H9 (cell line): ENCODE data around the gene IKBKG. TPM values are rescaled to one million over a fixed set of nuclear protein-coding genes. Genes with fewer than 3 reads are reported as not detected.

Source experiments
- DNase-seq: peaks from one replicate; pipeline ENCODE4 v3.0.0-alpha.2; 2017
- H2AFZ ChIP-seq: one replicate; pipeline ENCODE4 v1.6.1; 2013; ENCODE audit warnings: mild to moderate bottlenecking, low read length, control low read depth, moderate library complexity
- H2AK5ac ChIP-seq: 2 replicates; pipeline ENCODE4 v1.6.1; 2013; ENCODE audit warnings: low read length, control low read depth, mixed read lengths; ENCODE audit not compliant: insufficient read length
- H2BK120ac ChIP-seq: one replicate; pipeline ENCODE4 v1.6.1; 2013; ENCODE audit warnings: low read depth, mild to moderate bottlenecking, low read length, control low read depth, inconsistent platforms; ENCODE audit not compliant: poor library complexity, severe bottlenecking
- H2BK12ac ChIP-seq: 2 replicates; pipeline ENCODE4 v1.6.1; 2013; ENCODE audit warnings: low read length, control low read depth, mixed read lengths, low read depth; ENCODE audit not compliant: insufficient read length
- H2BK15ac ChIP-seq: 2 replicates; pipeline ENCODE4 v1.6.1; 2013; ENCODE audit warnings: low read depth, low read length, control low read depth
- H2BK20ac ChIP-seq: one replicate; pipeline ENCODE4 v1.6.1; 2013; ENCODE audit warnings: low read depth, mild to moderate bottlenecking, low read length, control low read depth, inconsistent platforms; ENCODE audit not compliant: poor library complexity, severe bottlenecking
- H2BK5ac ChIP-seq: 2 replicates; pipeline ENCODE4 v1.6.1; 2013; ENCODE audit warnings: low read length, control low read depth, mixed read lengths; ENCODE audit not compliant: insufficient read length
- H3K14ac ChIP-seq: 2 replicates; pipeline ENCODE4 v1.6.1; 2013; ENCODE audit warnings: low read length, control low read depth; ENCODE audit not compliant: insufficient read depth
- H3K18ac ChIP-seq: 2 replicates; pipeline ENCODE4 v1.6.1; 2013; ENCODE audit warnings: low read depth, mild to moderate bottlenecking, mixed read lengths, low read length, control low read depth; ENCODE audit not compliant: insufficient read length
- H3K23ac ChIP-seq: 2 replicates; pipeline ENCODE4 v1.6.1; 2013; ENCODE audit warnings: low read length, control low read depth, mixed read lengths, low read depth; ENCODE audit not compliant: insufficient read length
- H3K23me2 ChIP-seq: 2 replicates; pipeline ENCODE4 v1.6.1; 2013; ENCODE audit warnings: low read depth, mild to moderate bottlenecking, mixed read lengths, low read length, control low read depth; ENCODE audit not compliant: insufficient read length, poor library complexity, severe bottlenecking
- H3K27ac ChIP-seq: 2 replicates; pipeline ENCODE4 v1.5.1; 2013; ENCODE audit warnings: low read length, control low read depth, mixed read lengths, low read depth; ENCODE audit not compliant: insufficient read length
- H3K27me3 ChIP-seq: 2 replicates; pipeline ENCODE4 v1.6.1; 2013; ENCODE audit warnings: low read length, control low read depth, inconsistent platforms; ENCODE audit not compliant: insufficient read depth
- H3K4ac ChIP-seq: 2 replicates; pipeline ENCODE4 v1.6.1; 2013; ENCODE audit warnings: low read depth, mild to moderate bottlenecking, control low read depth, inconsistent platforms, low read length, moderate library complexity
- H3K4me1 ChIP-seq: 2 replicates; pipeline ENCODE4 v1.6.1; 2013; ENCODE audit warnings: low read length, control low read depth, inconsistent platforms; ENCODE audit not compliant: insufficient read depth
- H3K4me2 ChIP-seq: 2 replicates; pipeline ENCODE4 v1.6.1; 2013; ENCODE audit warnings: low read length, control low read depth, mixed read lengths; ENCODE audit not compliant: insufficient read length, insufficient read depth
- H3K56ac ChIP-seq: 2 replicates; pipeline ENCODE4 v1.6.1; 2013; ENCODE audit warnings: low read depth, mild to moderate bottlenecking, mixed read lengths, low read length, control low read depth; ENCODE audit not compliant: insufficient read length
- H3K79me1 ChIP-seq: 2 replicates; pipeline ENCODE4 v1.6.1; 2013; ENCODE audit warnings: low read depth, mild to moderate bottlenecking, moderate library complexity, low read length, control low read depth, inconsistent platforms; ENCODE audit not compliant: insufficient read depth, poor library complexity, severe bottlenecking
- H3K79me2 ChIP-seq: 2 replicates; pipeline ENCODE4 v1.6.1; 2013; ENCODE audit warnings: low read length, control low read depth, inconsistent platforms; ENCODE audit not compliant: insufficient read depth
- H3K9ac ChIP-seq: 2 replicates; pipeline ENCODE4 v1.6.1; 2013; ENCODE audit warnings: low read length, control low read depth, mixed read lengths; ENCODE audit not compliant: insufficient read length; ENCODE audit errors: extremely low read depth
- H3K9me3 ChIP-seq: one replicate; pipeline ENCODE4 v1.6.1; 2013; ENCODE audit warnings: low read depth, low read length, inconsistent platforms; ENCODE audit not compliant: control insufficient read depth
- H3T11ph ChIP-seq: one replicate; pipeline ENCODE4 v1.6.1; 2013; ENCODE audit warnings: mild to moderate bottlenecking, low read length, control low read depth, inconsistent platforms
- H4K20me1 ChIP-seq: one replicate; pipeline ENCODE4 v1.6.1; 2013; ENCODE audit not compliant: control insufficient read depth, insufficient read length, insufficient read depth
- H4K5ac ChIP-seq: 2 replicates; pipeline ENCODE4 v1.6.1; 2013; ENCODE audit warnings: low read depth, mild to moderate bottlenecking, mixed read lengths, low read length, control low read depth; ENCODE audit not compliant: insufficient read length
- H4K8ac ChIP-seq: replicated peaks from 2 replicates; pipeline ENCODE4 v1.6.1; 2013; ENCODE audit warnings: low read length, control low read depth, mixed read lengths, low read depth; ENCODE audit not compliant: insufficient read length
- H4K91ac ChIP-seq: 2 replicates; pipeline ENCODE4 v1.6.1; 2013; ENCODE audit warnings: low read depth, mild to moderate bottlenecking, moderate library complexity, mixed read lengths, low read length, control low read depth; ENCODE audit not compliant: insufficient read length
- H3K27ac Mint-ChIP-seq, 3 experiments: 2 replicates in 2 of 3; 3 replicates in 1 of 3; pipeline ENCODE4 v1.8.0; 2020 to 2021; ENCODE audit warnings: mixed read lengths in 3 of 3, mild to moderate bottlenecking in 1 of 3, moderate library complexity in 1 of 3
- H3K27me3 Mint-ChIP-seq: 2 replicates; pipeline ENCODE4 v1.8.0; 2021; ENCODE audit warnings: low read depth, mild to moderate bottlenecking, moderate library complexity, mixed read lengths
- H3K36me3 Mint-ChIP-seq, 3 experiments: 2 replicates in 2 of 3; 3 replicates in 1 of 3; pipeline ENCODE4 v1.8.0; 2020 to 2021; ENCODE audit warnings: low read depth in 3 of 3, mixed read lengths in 3 of 3; ENCODE audit not compliant: insufficient read depth in 1 of 3
- H3K4me1 Mint-ChIP-seq, 2 experiments: 2 replicates each; pipeline ENCODE4 v1.8.0; 2020; ENCODE audit warnings: mixed read lengths in 2 of 2
- H3K4me3 Mint-ChIP-seq, 2 experiments: 2 replicates in 1 of 2; 3 replicates in 1 of 2; pipeline ENCODE4 v1.8.0; 2020 to 2021; ENCODE audit warnings: mild to moderate bottlenecking in 2 of 2, mixed read lengths in 2 of 2, moderate library complexity in 1 of 2
- H3K9me3 Mint-ChIP-seq, 2 experiments: 2 replicates in 1 of 2; 3 replicates in 1 of 2; pipeline ENCODE4 v1.8.0; 2020; ENCODE audit warnings: mild to moderate bottlenecking in 2 of 2, mixed read lengths in 2 of 2, moderate library complexity in 1 of 2
- WGBS: extraction: QIAGEN DNeasy Blood & Tissue Kit; methylation state at CpG from one replicate; pipeline ENCODE4 v1.1.7; 2013; ENCODE audit warnings: missing lambda C conversion rate, low lambda C conversion rate, mixed read lengths; ENCODE audit not compliant: insufficient read length; ENCODE audit errors: extremely low coverage; 5-methylcytosine and 5-hydroxymethylcytosine counted together
- total RNA-seq: library from RNA; stranded (reverse); gene quantifications from 2 replicates; pipeline ENCODE4 v1.2.1, GENCODE V29; 2021
- TF ChIP-seq, protein P1 (sequence below): fragments of 200-600 bp; sonication (generic); conservative IDR thresholded peaks from 3 replicates; pipeline ENCODE4 v1.8.0; 2021; ENCODE audit warnings: antibody characterized with exemption, mild to moderate bottlenecking

Gene IKBKG
- total RNA-seq, 1 experiment from 2014 or later = 17.8 TPM

- Histone ChIP-seq H3K27ac (no peak overlapping the region), H3K4me2 (no peak overlapping the region), H3K56ac (no peak overlapping the region), H4K5ac (no peak overlapping the region), H2BK5ac (no peak overlapping the region), H3K27me3 (no peaks in the 10 kb centered on the region), H3K18ac (no peak overlapping the region), H2BK120ac (no peak overlapping the region), H3K9ac (no peak overlapping the region), H3T11ph (no peak overlapping the region), H3K14ac (no peak overlapping the region), H2AK5ac (no peak overlapping the region), H3K23ac (no peak overlapping the region), H3K79me1 (no peaks in the 10 kb centered on the region), H2BK15ac (no peak overlapping the region), H2BK20ac (no peak overlapping the region), H2AFZ (no peak overlapping the region), H3K4ac (no peak overlapping the region), H4K20me1 (no peaks in the 10 kb centered on the region), H2BK12ac (no peak overlapping the region), H3K9me3 (peaks cover 47% of the 10 kb centered on the region), H3K79me2 (no peaks in the 10 kb centered on the region), H4K91ac (no peak overlapping the region), H3K23me2 (no peaks in the 10 kb centered on the region), H3K4me1 (no peaks in the 10 kb centered on the region), H4K8ac (no peak overlapping the region)
- H3K36me3 Mint-ChIP-seq = peaks cover 15 to 22% (median 21%) of the 10 kb centered on the region in 3 experiments
- H3K4me1 Mint-ChIP-seq = peaks cover 14 to 17% of the 10 kb centered on the region in 2 experiments
- DNase-seq = no peak
- H3K27ac Mint-ChIP-seq = no peak overlapping the region
- peaks cover 5% of the 10 kb centered on the region for H3K27me3 Mint-ChIP-seq
- H3K9me3 Mint-ChIP-seq = peaks cover 65 to 67% of the 10 kb centered on the region in 2 experiments
- TF ChIP-seq, protein P1, sequence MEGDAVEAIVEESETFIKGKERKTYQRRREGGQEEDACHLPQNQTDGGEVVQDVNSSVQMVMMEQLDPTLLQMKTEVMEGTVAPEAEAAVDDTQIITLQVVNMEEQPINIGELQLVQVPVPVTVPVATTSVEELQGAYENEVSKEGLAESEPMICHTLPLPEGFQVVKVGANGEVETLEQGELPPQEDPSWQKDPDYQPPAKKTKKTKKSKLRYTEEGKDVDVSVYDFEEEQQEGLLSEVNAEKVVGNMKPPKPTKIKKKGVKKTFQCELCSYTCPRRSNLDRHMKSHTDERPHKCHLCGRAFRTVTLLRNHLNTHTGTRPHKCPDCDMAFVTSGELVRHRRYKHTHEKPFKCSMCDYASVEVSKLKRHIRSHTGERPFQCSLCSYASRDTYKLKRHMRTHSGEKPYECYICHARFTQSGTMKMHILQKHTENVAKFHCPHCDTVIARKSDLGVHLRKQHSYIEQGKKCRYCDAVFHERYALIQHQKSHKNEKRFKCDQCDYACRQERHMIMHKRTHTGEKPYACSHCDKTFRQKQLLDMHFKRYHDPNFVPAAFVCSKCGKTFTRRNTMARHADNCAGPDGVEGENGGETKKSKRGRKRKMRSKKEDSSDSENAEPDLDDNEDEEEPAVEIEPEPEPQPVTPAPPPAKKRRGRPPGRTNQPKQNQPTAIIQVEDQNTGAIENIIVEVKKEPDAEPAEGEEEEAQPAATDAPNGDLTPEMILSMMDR = no peak
- whole genome bisulfite sequencing = no CpG with 5 or more reads among the region's 5 CpGs
- H3K4me3 Mint-ChIP-seq = no peak overlapping the region
These were observed 45.8 kb downstream of the IKBKG start for GRCh38 chrX:154593201-154593600.
